ENCODE data around the gene C17orf100. TPM values are rescaled to one million over a fixed set of nuclear protein-coding genes. Genes with fewer than 3 reads are reported as not detected.

C17orf100 gene
- total and polyA plus RNA-seq, 9 of the 15 experiments (the other 6 are each of a cell fraction or from before 2014, with no cell fraction given): 0.04 to 1.7 (median 0.43) TPM

GRCh38 chr17:6640536-6641246 is 10.9 kb upstream of the C17orf100 start, which contains the start of the genes KIAA0753 and TXNDC17:
TSS of gene KIAA0753 (minus strand) at chr17:6640711. CDS start at chr17:6635103, 5,608 bp downstream.
TSS of gene TXNDC17 (plus strand) at chr17:6641060. CDS start at chr17:6641083, 23 bp downstream.
- Histone ChIP-seq H3K4me3 (peak within 1 kb of the TSS; percentile 68), H3K27me3 (ENCODE audit: control insufficient read depth in 2 of 2, insufficient read depth in 2 of 2, low read length in 2 of 2) (no peaks in the 10 kb centered on the region), H3K9me3 (replicated peaks; ENCODE audit: control insufficient read depth, insufficient read depth, low read depth, low read length) (no peaks in the 10 kb centered on the region), H3K9me1 (ENCODE audit: control insufficient read depth, insufficient read depth, low read length) (no peaks in the 10 kb centered on the region), H3K4me2 (ENCODE audit: insufficient read depth, low read length) (peak within 1 kb of the TSS; percentile 86), H3K79me2 (ENCODE audit: control insufficient read depth, insufficient read depth, low read length) (peaks cover 47% of the 10 kb centered on the region), H2AFZ (ENCODE audit: low read depth, low read length) (peak within 1 kb of the TSS; percentile 98), H3K36me3 (ENCODE audit: control insufficient read depth, insufficient read depth, low read length) (peaks cover 37% of the 10 kb centered on the region; the same call in 2 of the 3 replicates), H3K27ac (ENCODE audit: extremely low read depth, low read depth, low read length) (peak within 1 kb of the TSS; percentile 86), H3K4me1 (replicated peaks in 1 of 2; ENCODE audit: control insufficient read depth in 2 of 2, insufficient read depth in 2 of 2, low read length in 2 of 2) (peaks cover 8 to 43% of the 10 kb centered on the region in 2 experiments; a peak in 4 of 5 replicates), H4K20me1 (replicated peaks; ENCODE audit: control insufficient read depth, insufficient read depth, low read length) (no peaks in the 10 kb centered on the region), H3K9ac (ENCODE audit: insufficient read depth in 1 of 2, low read depth in 2 of 2, low read length in 2 of 2) (peak within 1 kb of the TSS; percentile 72 to 97)
- DNase-seq (ENCODE audit: extremely low read depth in 1 of 4, low spot score in 3 of 4) (peak; percentile 72 to 91 (median 79)), FAIRE-seq (peak; percentile 87), ATAC-seq (peak; percentile 91)
- no TSS peak for BruUV-seq (replicated peaks)
- intact Hi-C loops (cut with micrococcal nuclease): loop anchor here (10.0 kb wide), 2 partner anchors 186 to 1356 kb away; partner anchors contain the start of gene RABEP1
- POLR2A ChIA-PET: interaction anchor here (0.6 to 2.1 kb wide), 4 partner anchors 10 to 207 kb away, joined by 3 to 13 read pairs (median 4); partner anchors contain the start of genes C17orf100 and MED31
- CTCF ChIA-PET (ENCODE audit: low intra/inter-chr PET ratio): no interaction called here
- in situ Hi-C loops (cut with MboI): no loop called here
- WGBS (ENCODE audit: insufficient coverage, low coverage, missing lambda C conversion rate): under 1% methylated on average over 18 of the region's 52 CpGs
- TF ChIP-seq ZNF639 (CRISPR knock-in tag; conservative IDR thresholded peaks at IDR 0.05 in 1 of 2, IDR thresholded peaks at IDR 0.05 in 1 of 2) (peak in 1 of 2 experiments; percentile 51; a peak in 1 of 4 replicates), TOE1 (IDR thresholded peaks at IDR 0.05; ENCODE audit: borderline replicate concordance) (peak; percentile 86), TOE1 (CRISPR knock-in tag; IDR thresholded peaks at IDR 0.05; ENCODE audit: borderline replicate concordance, low read depth) (no peak), FOXK2 (conservative IDR thresholded peaks at IDR 0.05 in 1 of 2, IDR thresholded peaks at IDR 0.05 in 1 of 2; ENCODE audit: low read depth in 2 of 2) (0 out of 4 replicates have a peak, but pooled peaks of 1 of the 2 experiments have one; percentile 21), TFAP4 (CRISPR knock-in tag; IDR thresholded peaks at IDR 0.05; ENCODE audit: borderline replicate concordance) (peak; percentile 77; the same call in 1 of the 2 replicates), ELF1 (tag; IDR thresholded peaks at IDR 0.05) (peak; percentile 95), ESRRA (IDR thresholded peaks at IDR 0.05; ENCODE audit: borderline replicate concordance, low read depth) (0 out of 2 replicates have a peak, but pooled peaks have one; percentile 24), ZNF280B (CRISPR knock-in tag; IDR thresholded peaks at IDR 0.05) (no peak), NR0B1 (IDR thresholded peaks at IDR 0.05; ENCODE audit: partially characterized antibody) (no peak), ZNF696 (CRISPR knock-in tag; conservative IDR thresholded peaks at IDR 0.05) (no peak)

Data from K562 (cell line).